ENCODE data around the gene GSE1.
A peak's percentile ranks its signal among the peaks of the same experiment; 100 is the strongest.

Gene GSE1

DNA sequence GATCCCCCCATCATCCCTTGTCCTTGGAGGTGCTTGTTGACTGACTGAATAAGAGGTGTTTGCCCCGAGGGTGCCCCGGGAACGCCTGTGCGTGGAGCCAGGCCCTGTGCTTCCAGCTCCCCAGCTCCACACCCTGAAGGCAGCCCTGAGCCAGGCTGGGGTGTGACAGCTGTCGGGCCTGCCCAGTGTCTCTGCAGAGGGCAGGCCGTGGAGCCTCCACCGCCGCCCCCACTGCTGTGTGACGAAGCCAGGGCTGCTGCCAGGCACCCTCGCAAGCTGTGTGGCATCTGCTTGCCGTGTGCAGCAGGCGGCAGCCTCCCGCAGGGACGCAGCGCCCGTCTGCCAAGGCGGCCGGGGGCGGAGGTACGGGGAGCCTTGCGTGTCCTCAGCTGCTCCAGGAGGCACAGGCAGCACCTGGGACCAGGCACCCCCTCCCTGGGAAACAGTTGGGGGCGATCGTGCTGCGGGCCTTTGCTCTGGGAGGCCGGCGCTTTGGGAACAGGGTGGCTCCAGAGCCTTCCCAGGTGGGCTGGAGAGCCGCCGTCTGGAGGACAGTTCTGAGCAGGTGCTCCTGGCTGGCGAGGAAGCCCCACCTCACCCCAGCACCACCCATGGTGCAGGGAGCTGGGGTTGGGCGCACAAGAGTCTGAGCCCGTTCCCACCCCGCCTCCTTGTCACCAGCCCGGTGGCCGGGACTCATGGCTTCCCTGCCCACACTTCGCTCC lies 26.6 kb downstream of the GSE1 start:
- TF ChIP-seq, protein P1, sequence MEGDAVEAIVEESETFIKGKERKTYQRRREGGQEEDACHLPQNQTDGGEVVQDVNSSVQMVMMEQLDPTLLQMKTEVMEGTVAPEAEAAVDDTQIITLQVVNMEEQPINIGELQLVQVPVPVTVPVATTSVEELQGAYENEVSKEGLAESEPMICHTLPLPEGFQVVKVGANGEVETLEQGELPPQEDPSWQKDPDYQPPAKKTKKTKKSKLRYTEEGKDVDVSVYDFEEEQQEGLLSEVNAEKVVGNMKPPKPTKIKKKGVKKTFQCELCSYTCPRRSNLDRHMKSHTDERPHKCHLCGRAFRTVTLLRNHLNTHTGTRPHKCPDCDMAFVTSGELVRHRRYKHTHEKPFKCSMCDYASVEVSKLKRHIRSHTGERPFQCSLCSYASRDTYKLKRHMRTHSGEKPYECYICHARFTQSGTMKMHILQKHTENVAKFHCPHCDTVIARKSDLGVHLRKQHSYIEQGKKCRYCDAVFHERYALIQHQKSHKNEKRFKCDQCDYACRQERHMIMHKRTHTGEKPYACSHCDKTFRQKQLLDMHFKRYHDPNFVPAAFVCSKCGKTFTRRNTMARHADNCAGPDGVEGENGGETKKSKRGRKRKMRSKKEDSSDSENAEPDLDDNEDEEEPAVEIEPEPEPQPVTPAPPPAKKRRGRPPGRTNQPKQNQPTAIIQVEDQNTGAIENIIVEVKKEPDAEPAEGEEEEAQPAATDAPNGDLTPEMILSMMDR (conservative IDR thresholded peaks at IDR 0.05): no peak
- TF ChIP-seq ZFX (IDR thresholded peaks at IDR 0.05): no peak
- H3K27ac ChIP-seq: peak overlapping the region; percentile 6; the same call in 1 of the 2 replicates

DNA sequence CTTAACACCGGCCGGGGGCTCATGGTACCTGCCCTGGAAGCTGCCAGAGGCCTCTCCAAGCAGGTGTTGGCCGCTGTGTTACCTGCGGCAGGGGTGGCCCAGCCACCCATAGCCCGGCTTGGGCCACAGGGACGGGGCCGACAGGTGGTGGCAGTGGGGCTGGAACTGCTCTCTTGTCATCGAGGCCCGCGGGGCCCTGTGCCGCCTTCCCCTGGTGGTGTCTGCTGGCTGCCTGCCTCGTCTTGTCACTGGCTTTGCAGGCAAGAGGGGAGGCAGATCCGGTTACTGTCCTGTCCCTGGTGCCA lies 27.1 kb downstream of the GSE1 start:
- TF ChIP-seq, protein P1 (conservative IDR thresholded peaks at IDR 0.05): no peak
- no peak for TF ChIP-seq ZFX (IDR thresholded peaks at IDR 0.05)
- no peak overlapping the region; the same call in 1 of the 2 replicates for H3K27ac ChIP-seq

DNA sequence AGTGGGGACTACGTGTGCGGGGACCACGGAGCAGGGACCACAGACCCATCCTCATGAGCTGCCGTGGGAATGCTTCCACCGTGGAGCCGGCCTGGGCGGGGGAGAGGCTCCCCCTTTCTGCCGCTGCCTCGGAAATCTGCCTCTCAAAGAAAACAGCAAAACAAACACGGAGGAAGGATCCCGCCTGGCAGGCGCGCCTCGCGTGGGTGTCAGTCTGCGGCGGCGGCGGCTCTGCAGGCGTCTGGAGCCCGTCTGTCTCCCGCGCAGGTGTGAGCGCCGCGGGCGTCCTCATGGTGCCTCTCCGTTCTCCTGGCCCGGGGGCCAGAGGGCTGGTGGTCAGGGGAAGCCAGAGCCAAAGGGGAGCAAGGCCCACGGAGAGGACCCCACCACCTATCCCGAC lies 27.5 kb downstream of the GSE1 start:
- TF ChIP-seq, protein P1 (conservative IDR thresholded peaks at IDR 0.05): no peak
- no peak overlapping the region for H3K27ac ChIP-seq

DNA sequence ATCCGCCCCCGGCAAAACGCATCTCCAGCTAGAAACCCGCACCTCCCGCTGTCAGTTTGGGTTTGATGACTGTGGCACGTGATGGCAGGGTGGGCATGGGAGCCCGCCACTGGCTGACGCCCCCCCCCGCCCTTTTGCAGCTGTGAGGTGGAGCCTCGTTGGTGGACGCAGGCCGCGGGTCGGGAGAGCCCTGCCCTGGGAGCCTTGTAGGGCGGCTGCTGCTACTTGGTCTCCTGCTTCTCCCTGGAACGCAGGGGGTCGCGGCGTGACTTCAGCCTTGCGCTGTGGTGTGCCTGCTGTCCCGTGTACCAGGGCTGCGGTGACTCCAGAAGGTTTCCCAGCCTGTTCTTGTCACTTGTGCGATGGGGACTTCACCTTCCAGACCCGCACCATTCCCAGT lies 28.2 kb downstream of the GSE1 start:
- no peak overlapping the region; the same call in 1 of the 2 replicates for H3K27ac ChIP-seq
- no peak for TF ChIP-seq ZFX (IDR thresholded peaks at IDR 0.05)
- TF ChIP-seq, protein P1 (conservative IDR thresholded peaks at IDR 0.05): no peak

DNA sequence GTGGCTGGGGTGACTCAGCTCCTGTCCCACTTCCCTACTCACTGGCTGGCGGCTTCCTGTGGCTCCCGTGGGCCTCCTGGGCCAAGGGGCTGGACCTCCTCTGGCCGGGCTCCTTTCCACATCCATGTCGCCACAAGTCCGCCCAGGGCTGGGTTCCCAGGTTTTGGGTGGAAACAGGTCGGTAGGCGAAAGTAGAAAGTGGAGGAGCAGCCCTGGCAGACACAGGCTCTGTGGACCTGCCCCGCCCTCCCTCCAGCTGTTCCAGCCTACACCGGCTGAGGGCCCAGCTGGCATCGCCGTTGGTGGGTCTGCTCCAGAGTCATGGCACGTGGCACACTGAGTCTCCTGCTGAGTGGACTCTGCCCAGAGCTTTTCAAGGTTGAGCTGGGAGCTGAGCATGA lies 28.7 kb downstream of the GSE1 start:
- no peak for TF ChIP-seq ZFX (IDR thresholded peaks at IDR 0.05)
- TF ChIP-seq, protein P1 (conservative IDR thresholded peaks at IDR 0.05): no peak
- H3K27ac ChIP-seq: no peak overlapping the region; the same call in 1 of the 2 replicates

DNA sequence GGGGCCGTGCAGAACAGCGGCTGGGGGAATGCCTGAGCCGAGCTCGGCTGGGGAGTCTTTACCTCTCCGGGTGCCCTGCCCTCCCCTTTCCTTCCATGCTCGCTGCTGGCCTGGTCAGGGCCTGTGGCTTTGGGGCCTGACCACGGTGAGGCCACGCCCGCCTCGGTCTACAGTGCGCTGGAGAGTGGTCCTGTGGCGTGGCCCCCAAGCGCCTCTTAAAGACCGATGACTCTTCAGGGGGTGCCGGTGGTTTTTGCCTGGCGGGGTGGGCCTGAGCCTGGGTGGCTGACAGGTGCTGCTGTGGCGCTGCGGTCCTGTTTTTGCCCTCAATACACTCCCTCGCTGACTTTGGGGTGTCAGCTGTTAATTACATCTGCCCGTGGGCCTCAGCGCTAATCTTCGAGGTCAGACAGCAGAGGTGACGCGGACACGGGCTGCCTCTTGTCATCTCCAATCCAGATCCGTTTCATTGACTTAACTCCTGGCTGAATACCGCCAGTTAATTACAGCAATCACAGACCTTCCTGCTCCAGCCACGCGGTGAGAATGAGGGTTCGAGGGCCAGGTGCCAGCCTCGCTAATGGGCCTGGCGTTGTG lies 29.7 kb downstream of the GSE1 start:
- no peak for TF ChIP-seq ZFX (IDR thresholded peaks at IDR 0.05)
- TF ChIP-seq, protein P1 (conservative IDR thresholded peaks at IDR 0.05): no peak
- H3K27ac ChIP-seq: no peak overlapping the region

DNA sequence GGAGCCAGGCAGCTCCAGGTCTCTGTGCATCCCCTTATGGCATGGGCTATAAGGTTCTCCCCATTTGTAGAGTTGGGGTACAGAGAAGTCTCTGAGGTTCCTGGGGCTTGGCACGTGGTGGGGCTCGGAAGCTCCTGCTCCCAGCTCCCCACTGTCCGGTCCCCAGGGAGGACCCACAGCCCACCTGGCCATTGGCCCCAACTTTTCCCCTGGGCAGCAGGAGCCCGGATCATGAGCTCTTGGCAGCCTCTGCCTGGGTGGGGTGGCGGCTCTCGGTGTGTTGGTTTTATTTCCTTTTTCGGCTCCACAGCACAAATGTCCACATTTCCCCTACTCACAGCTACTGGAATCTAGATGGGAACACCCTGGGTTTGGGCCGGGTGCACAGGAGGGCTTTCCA lies 30.5 kb downstream of the GSE1 start:
- no peak for TF ChIP-seq ZFX (IDR thresholded peaks at IDR 0.05)
- TF ChIP-seq, protein P1 (conservative IDR thresholded peaks at IDR 0.05): no peak
- peak overlapping the region; percentile 63; the same call in 1 of the 2 replicates for H3K27ac ChIP-seq

Data from C4-2B (cell line).